NCI-H1105 (cell line): ENCODE data around the gene TPRG1.

Experiments
- DNase-seq: peaks from one replicate; lab custom pipeline; 2025; lab: John Stamatoyannopoulos, UW

Gene TPRG1

GRCh38 chr3:189229196-189229828, 57.5 kb downstream of the TPRG1 start:
- no peak for DNase-seq

GRCh38 chr3:189232790-189233189, 61.0 kb downstream of the TPRG1 start:
- DNase-seq, result no peak

GRCh38 chr3:189233225-189233858, 61.6 kb downstream of the TPRG1 start:
- peak; percentile 80 for DNase-seq

GRCh38 chr3:189235214-189235613, 63.4 kb downstream of the TPRG1 start:
- DNase-seq, result no peak

GRCh38 chr3:189236352-189236751, 64.6 kb downstream of the TPRG1 start:
- no peak for DNase-seq

GRCh38 chr3:189237526-189237925, 65.8 kb downstream of the TPRG1 start:
- no peak for DNase-seq

GRCh38 chr3:189238071-189238470, 66.3 kb downstream of the TPRG1 start:
- no peak for DNase-seq

GRCh38 chr3:189239616-189240015, 67.8 kb downstream of the TPRG1 start:
- DNase-seq, result no peak

- peak; percentile 73 for DNase-seq
Measured at GRCh38 chr3:189249987-189250386, 78.2 kb downstream of the TPRG1 start.

GRCh38 chr3:189258261-189258660, 86.5 kb downstream of the TPRG1 start:
- no peak for DNase-seq

- DNase-seq, result no peak
Measured at GRCh38 chr3:189260556-189261493, 89.1 kb downstream of the TPRG1 start.

- peak; percentile 28 for DNase-seq
Measured at GRCh38 chr3:189262746-189263145, 91.0 kb downstream of the TPRG1 start.

GRCh38 chr3:189267981-189268613, 96.3 kb downstream of the TPRG1 start:
- DNase-seq, result no peak

GRCh38 chr3:189269365-189269764, 97.6 kb downstream of the TPRG1 start:
- DNase-seq, result no peak

GRCh38 chr3:189270248-189270832, 98.6 kb downstream of the TPRG1 start:
- DNase-seq, result peak; percentile 58

- peak; percentile 37 for DNase-seq
Measured at GRCh38 chr3:189272500-189273119, 100.8 kb downstream of the TPRG1 start.

- DNase-seq, result no peak
Measured at GRCh38 chr3:189273736-189274135, 102.0 kb downstream of the TPRG1 start.

GRCh38 chr3:189275182-189275581, 103.4 kb downstream of the TPRG1 start:
- DNase-seq, result no peak

- DNase-seq, result no peak
Measured at GRCh38 chr3:189275852-189276251, 104.1 kb downstream of the TPRG1 start.

- DNase-seq, result no peak
Measured at GRCh38 chr3:189276444-189277219, 104.9 kb downstream of the TPRG1 start.

GRCh38 chr3:189277711-189278110, 105.9 kb downstream of the TPRG1 start:
- no peak for DNase-seq
